ENCODE measurements around the gene SLC22A4.

The SLC22A4 gene

GRCh38 chr5:132301344-132302271 lies 7.4 kb downstream of the SLC22A4 start:
- DNase-seq: no peak

GRCh38 chr5:132302413-132302812 lies 8.2 kb downstream of the SLC22A4 start:
- DNase-seq: no peak

- DNase-seq: no peak
Measured at GRCh38 chr5:132303589-132303988, 9.4 kb downstream of the SLC22A4 start.

GRCh38 chr5:132305420-132305819 lies 11.2 kb downstream of the SLC22A4 start:
- no peak for DNase-seq

GRCh38 chr5:132308701-132309100 lies 14.5 kb downstream of the SLC22A4 start:
- DNase-seq: no peak

- DNase-seq: no peak
Measured at GRCh38 chr5:132309679-132310078, 15.5 kb downstream of the SLC22A4 start.

GRCh38 chr5:132310141-132310834 lies 16.1 kb downstream of the SLC22A4 start:
- no peak for DNase-seq

GRCh38 chr5:132313366-132313765 lies 19.2 kb downstream of the SLC22A4 start:
- DNase-seq: no peak

GRCh38 chr5:132313961-132314432 lies 19.8 kb downstream of the SLC22A4 start:
- DNase-seq: no peak

GRCh38 chr5:132315529-132316067 lies 21.4 kb downstream of the SLC22A4 start:
- no peak for DNase-seq

GRCh38 chr5:132319975-132320374 lies 25.8 kb downstream of the SLC22A4 start:
- DNase-seq: no peak

GRCh38 chr5:132321109-132321721 lies 27.0 kb downstream of the SLC22A4 start:
- DNase-seq: no peak

GRCh38 chr5:132322266-132322665 lies 28.1 kb downstream of the SLC22A4 start:
- no peak for DNase-seq

- no peak for DNase-seq
Measured at GRCh38 chr5:132323202-132323601, 29.0 kb downstream of the SLC22A4 start.

GRCh38 chr5:132325691-132326090 lies 31.5 kb downstream of the SLC22A4 start:
- no peak for DNase-seq

GRCh38 chr5:132327252-132327955 lies 33.2 kb downstream of the SLC22A4 start:
- no peak for DNase-seq

GRCh38 chr5:132334812-132335211 lies 40.6 kb downstream of the SLC22A4 start:
- DNase-seq: no peak

GRCh38 chr5:132335402-132335801 lies 41.2 kb downstream of the SLC22A4 start:
- no peak for DNase-seq

- DNase-seq: no peak
Measured at GRCh38 chr5:132339502-132339901, 45.3 kb downstream of the SLC22A4 start.

- no peak for DNase-seq
Measured at GRCh38 chr5:132342291-132343180, 48.3 kb downstream of the SLC22A4 start.

- no peak for DNase-seq
Measured at GRCh38 chr5:132344775-132345514, 50.8 kb downstream of the SLC22A4 start.

All from NCI-H2171 treated with DMSO at 0.1 percent for 48 hours (cell line).